Breast epithelium (tissue), 4 donors: ENCODE measurements around the gene BZW2. TPM values are rescaled to one million over a fixed set of nuclear protein-coding genes. Genes with fewer than 3 reads are reported as not detected.

Experiments used
- DNase-seq, 2 donors: peaks; one replicate each; pipeline ENCODE4 v3.0.0-alpha.2; 2019; ENCODE audit warnings: low spot score in 2 of 2
- H3K27ac ChIP-seq, 2 donors: fragments of 200-600 bp; sonication (generic) in 1 of 2; one replicate each; pipeline ENCODE4 v1.5.1; 2016 to 2019; ENCODE audit warnings: mild to moderate bottlenecking in 1 of 2
- H3K27me3 ChIP-seq, 2 donors: fragments of 200-600 bp; sonication (generic) in 1 of 2; one replicate each; pipeline versions ENCODE4 v1.5.1 to v1.6.0; 2017 to 2019; ENCODE audit warnings: control low read depth in 1 of 2, mild to moderate bottlenecking in 1 of 2
- H3K36me3 ChIP-seq: fragments of 200-600 bp; one replicate; pipeline ENCODE4 v1.5.1; 2019
- H3K4me1 ChIP-seq, 2 donors: fragments of 200-600 bp; sonication (generic); one replicate each; pipeline ENCODE4 v1.5.1; 2016 to 2019; ENCODE audit warnings: control low read depth in 1 of 2
- H3K4me3 ChIP-seq, 3 donors: fragments of 200-600 bp; sonication (generic); 1 replicate in 2 of 3; 2 replicates in 1 of 3; pipeline ENCODE4 v1.5.1; 2016 to 2019; ENCODE audit warnings: mild to moderate bottlenecking in 3 of 3, moderate library complexity in 2 of 3
- H3K9me3 ChIP-seq, 2 donors: fragments of 200-600 bp; sonication (generic) in 1 of 2; one replicate each; pipeline ENCODE4 v1.5.1; 2016 to 2019; ENCODE audit warnings: control low read depth in 1 of 2
- CTCF ChIP-seq, 3 donors: fragments of 450-650 bp; IDR thresholded peaks; one replicate each; pipeline ENCODE4 v1.5.1; 2016 to 2017; ENCODE audit warnings: antibody characterized with exemption in 3 of 3, mild to moderate bottlenecking in 3 of 3, moderate library complexity in 3 of 3
- POLR2A ChIP-seq: fragments of 450-650 bp; IDR thresholded peaks from one replicate; pipeline ENCODE4 v1.6.1; 2016; ENCODE audit warnings: antibody characterized with exemption, mild to moderate bottlenecking, moderate library complexity
- POLR2AphosphoS5 ChIP-seq, 3 donors: sonication (generic); formaldehyde crosslinking; IDR thresholded peaks; one replicate each; pipeline ENCODE4 v1.6.1; 2017; ENCODE audit warnings: antibody characterized with exemption in 3 of 3
- intact Hi-C: fragments of 100-400 bp; cut with DNase I; formaldehyde crosslinking; loops from one replicate; pipeline ENCODE4 v1.15.1; 2023; ENCODE audit warnings: low total_unique reads
- total RNA-seq, 3 donors: library from RNA; depleted of rRNA; stranded (reverse); fragments of >200 nt; gene quantifications; one replicate each; pipeline ENCODE4 v1.1.0, GENCODE V29; 2016

Gene BZW2
- total RNA-seq, 3 donors from 2014 or later, result 55.7 to 68.8 (median 68.2) TPM

DNA sequence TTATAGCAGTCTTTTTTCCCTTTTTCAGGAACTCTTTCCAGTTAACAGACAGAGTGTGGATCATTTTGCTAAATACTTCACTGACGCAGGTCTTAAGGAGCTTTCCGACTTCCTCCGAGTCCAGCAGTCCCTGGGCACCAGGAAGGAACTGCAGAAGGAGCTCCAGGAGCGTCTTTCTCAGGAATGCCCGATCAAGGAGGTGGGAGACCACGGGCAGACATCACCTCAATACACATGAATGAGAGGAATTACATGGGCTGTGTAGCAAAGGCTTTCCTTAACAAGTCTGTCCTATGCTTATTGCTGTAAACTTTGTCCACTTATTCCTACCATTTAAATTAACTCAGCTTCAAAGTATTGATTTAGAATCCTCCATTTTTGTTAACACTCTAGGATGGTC lies 48.8 kb downstream of the BZW2 start:
- no peak for TF ChIP-seq POLR2AphosphoS5 (IDR thresholded peaks at IDR 0.05)
- no peak for TF ChIP-seq CTCF (IDR thresholded peaks at IDR 0.05)
- TF ChIP-seq POLR2A, result no peak
- H3K4me1 ChIP-seq, result no peaks in the 10 kb centered on the region
- no peak overlapping the region for H3K4me3 ChIP-seq
- no peaks in the 10 kb centered on the region for H3K27me3 ChIP-seq
- no peak for DNase-seq
- no peaks in the 10 kb centered on the region for H3K9me3 ChIP-seq
- no peak overlapping the region for H3K27ac ChIP-seq
- H3K36me3 ChIP-seq, result no peaks in the 10 kb centered on the region
- intact Hi-C loops, result no loop called here

DNA sequence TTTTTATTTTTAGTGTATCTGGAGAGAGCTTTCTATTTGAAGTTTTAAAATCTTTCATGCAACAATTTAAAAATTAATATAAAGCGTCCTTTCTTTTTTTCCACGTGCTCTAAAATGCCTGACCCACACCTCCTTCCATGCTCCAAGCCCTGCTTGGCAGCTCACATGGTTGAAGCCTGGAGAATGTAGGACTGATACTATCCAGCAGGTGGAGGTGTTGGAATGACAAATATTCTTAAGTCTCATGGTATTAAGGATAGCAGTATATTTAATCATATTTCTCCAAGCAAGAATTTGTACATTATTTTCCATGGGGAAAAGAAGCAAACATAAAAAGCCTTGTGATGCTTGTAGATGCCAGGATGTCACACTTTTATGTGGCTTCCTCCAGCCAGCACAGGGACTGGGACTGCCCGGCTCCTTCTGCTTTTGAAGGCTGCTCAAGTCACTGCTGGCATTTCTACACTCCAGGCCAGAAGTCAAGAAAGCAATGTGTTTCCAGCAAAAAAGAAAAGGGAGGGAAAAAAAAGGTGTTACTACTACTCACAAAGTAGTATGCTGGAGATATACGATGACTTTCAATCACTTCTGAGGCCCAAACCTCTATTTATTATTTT lies 49.7 kb downstream of the BZW2 start:
- intact Hi-C loops, result no loop called here
- Histone ChIP-seq H3K4me3 (no peak overlapping the region), H3K27me3 (no peaks in the 10 kb centered on the region), H3K36me3 (no peaks in the 10 kb centered on the region), H3K4me1 (no peaks in the 10 kb centered on the region), H3K27ac (no peak overlapping the region), H3K9me3 (no peaks in the 10 kb centered on the region)
- TF ChIP-seq POLR2AphosphoS5 (IDR thresholded peaks at IDR 0.05) (no peak), CTCF (IDR thresholded peaks at IDR 0.05) (peak; percentile 24 to 68 (median 56))
- peak in 1 of 2 donors; percentile 36 for DNase-seq

- Histone ChIP-seq H3K4me3 (no peak overlapping the region), H3K27ac (no peak overlapping the region), H3K36me3 (no peaks in the 10 kb centered on the region), H3K9me3 (no peaks in the 10 kb centered on the region), H3K27me3 (no peaks in the 10 kb centered on the region), H3K4me1 (no peaks in the 10 kb centered on the region)
- TF ChIP-seq CTCF (IDR thresholded peaks at IDR 0.05), result no peak
- no peak for TF ChIP-seq POLR2AphosphoS5 (IDR thresholded peaks at IDR 0.05)
- no peak for TF ChIP-seq POLR2A
- no peak for DNase-seq
- intact Hi-C loops, result no loop called here
These were observed 51.7 kb downstream of the BZW2 start for GRCh38 chr7:16697507-16698199.

DNA sequence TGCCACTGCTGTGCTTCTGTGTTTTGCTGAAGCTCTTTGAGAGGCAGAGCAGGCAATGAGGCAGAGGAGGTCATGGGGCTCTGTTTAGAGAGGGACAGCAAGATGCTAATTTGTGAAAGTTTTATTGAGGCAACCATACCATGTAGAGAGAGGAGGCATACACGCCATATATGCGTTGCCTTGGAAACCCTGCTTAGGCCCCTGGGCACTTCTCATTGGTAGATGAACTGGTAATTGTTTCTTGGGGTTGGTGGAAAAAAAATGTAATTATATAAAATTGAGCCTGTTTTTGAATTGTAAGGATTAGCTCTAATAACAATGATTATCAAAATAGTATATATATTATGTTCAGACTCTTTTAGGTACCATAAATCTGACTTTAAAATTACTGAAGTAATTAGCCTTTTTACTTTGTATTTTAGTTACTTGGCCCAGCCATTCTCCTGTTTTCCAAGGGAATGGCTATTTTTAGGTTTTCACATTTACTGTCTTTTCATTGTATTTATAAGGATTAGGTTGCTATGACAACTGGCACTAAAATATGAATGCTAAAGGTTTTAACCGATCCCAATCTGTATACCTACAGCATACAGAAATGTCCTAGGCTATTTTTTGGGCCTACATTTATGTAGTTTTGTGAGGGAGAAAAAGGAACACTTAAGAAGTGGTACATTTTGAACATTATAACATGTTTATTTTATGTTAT lies 52.4 kb downstream of the BZW2 start:
- TF ChIP-seq CTCF (IDR thresholded peaks at IDR 0.05), result no peak
- TF ChIP-seq POLR2AphosphoS5 (IDR thresholded peaks at IDR 0.05), result no peak
- TF ChIP-seq POLR2A, result no peak
- no peak for DNase-seq
- Histone ChIP-seq H3K4me3 (no peak overlapping the region), H3K9me3 (no peaks in the 10 kb centered on the region), H3K27me3 (no peaks in the 10 kb centered on the region), H3K27ac (no peak overlapping the region), H3K4me1 (no peaks in the 10 kb centered on the region), H3K36me3 (no peaks in the 10 kb centered on the region)
- intact Hi-C loops, result no loop called here

- H3K9me3 ChIP-seq, result no peaks in the 10 kb centered on the region
- intact Hi-C loops, result no loop called here
- no peaks in the 10 kb centered on the region for H3K27me3 ChIP-seq
- H3K27ac ChIP-seq, result no peak overlapping the region
- no peak for TF ChIP-seq CTCF (IDR thresholded peaks at IDR 0.05)
- no peak for DNase-seq
- no peaks in the 10 kb centered on the region for H3K4me1 ChIP-seq
- no peak overlapping the region for H3K4me3 ChIP-seq
- H3K36me3 ChIP-seq, result no peaks in the 10 kb centered on the region
These were observed 56.5 kb downstream of the BZW2 start for GRCh38 chr7:16702441-16702840.
